Esophagus (tissue), 2 donors: ENCODE results near the gene CBY1. TPM values are rescaled to one million over a fixed set of nuclear protein-coding genes. Genes with fewer than 3 reads are reported as not detected.
"Not testable (repeated sequence)": the region's sequence is repeated elsewhere in the genome, so short reads cannot be mapped to it uniquely, and the experiment has no call there.

Source experiments
- H3K27ac ChIP-seq, 2 donors: one replicate each; pipeline ENCODE4 v1.5.1; 2013; ENCODE audit warnings: low read depth in 2 of 2, mild to moderate bottlenecking in 2 of 2, inconsistent platforms in 1 of 2, low read length in 1 of 2, moderate library complexity in 1 of 2
- H3K27me3 ChIP-seq, 2 donors: one replicate each; pipeline ENCODE4 v1.6.1; 2013; ENCODE audit warnings: low read length in 2 of 2, control low read depth in 1 of 2, mild to moderate bottlenecking in 1 of 2; ENCODE audit not compliant: insufficient read depth in 2 of 2, control insufficient read depth in 1 of 2
- H3K36me3 ChIP-seq, 2 donors: one replicate each; pipeline ENCODE4 v1.6.1; 2013; ENCODE audit warnings: low read length in 1 of 2; ENCODE audit not compliant: control insufficient read depth in 2 of 2, insufficient read depth in 2 of 2
- H3K4me1 ChIP-seq, 2 donors: one replicate each; pipeline ENCODE4 v1.6.1; 2013; ENCODE audit warnings: low read length in 1 of 2; ENCODE audit not compliant: control insufficient read depth in 2 of 2, insufficient read depth in 2 of 2
- H3K4me3 ChIP-seq, 2 donors: one replicate each; pipeline ENCODE4 v1.5.1; 2013; ENCODE audit warnings: low read length in 2 of 2, mild to moderate bottlenecking in 2 of 2, low read depth in 1 of 2, moderate library complexity in 1 of 2
- H3K9me3 ChIP-seq, 2 donors: one replicate each; pipeline ENCODE4 v1.6.1; 2013; ENCODE audit warnings: mild to moderate bottlenecking in 2 of 2, low read depth in 1 of 2, low read length in 1 of 2, moderate library complexity in 1 of 2; ENCODE audit not compliant: control insufficient read depth in 2 of 2, insufficient read depth in 1 of 2
- WGBS, 2 donors: extraction: QIAGEN DNeasy Blood & Tissue Kit; methylation state at CpG; one replicate each; pipeline ENCODE4 v1.1.7; 2013; 5-methylcytosine and 5-hydroxymethylcytosine counted together
- polyA plus RNA-seq, 2 donors: library from polyadenylated mRNA; stranded (reverse); fragments of 200-250 nt; gene quantifications; one replicate each; pipeline ENCODE4 v1.2.3, GENCODE V29; 2013
- donor health status: healthy with polysubstance abuse.
- donor health status: Bipolar disorder and iron deficiency.

CBY1 gene
- 10 to 100 TPM; 24.1 to 28.9 TPM for polyA plus RNA-seq

DNA sequence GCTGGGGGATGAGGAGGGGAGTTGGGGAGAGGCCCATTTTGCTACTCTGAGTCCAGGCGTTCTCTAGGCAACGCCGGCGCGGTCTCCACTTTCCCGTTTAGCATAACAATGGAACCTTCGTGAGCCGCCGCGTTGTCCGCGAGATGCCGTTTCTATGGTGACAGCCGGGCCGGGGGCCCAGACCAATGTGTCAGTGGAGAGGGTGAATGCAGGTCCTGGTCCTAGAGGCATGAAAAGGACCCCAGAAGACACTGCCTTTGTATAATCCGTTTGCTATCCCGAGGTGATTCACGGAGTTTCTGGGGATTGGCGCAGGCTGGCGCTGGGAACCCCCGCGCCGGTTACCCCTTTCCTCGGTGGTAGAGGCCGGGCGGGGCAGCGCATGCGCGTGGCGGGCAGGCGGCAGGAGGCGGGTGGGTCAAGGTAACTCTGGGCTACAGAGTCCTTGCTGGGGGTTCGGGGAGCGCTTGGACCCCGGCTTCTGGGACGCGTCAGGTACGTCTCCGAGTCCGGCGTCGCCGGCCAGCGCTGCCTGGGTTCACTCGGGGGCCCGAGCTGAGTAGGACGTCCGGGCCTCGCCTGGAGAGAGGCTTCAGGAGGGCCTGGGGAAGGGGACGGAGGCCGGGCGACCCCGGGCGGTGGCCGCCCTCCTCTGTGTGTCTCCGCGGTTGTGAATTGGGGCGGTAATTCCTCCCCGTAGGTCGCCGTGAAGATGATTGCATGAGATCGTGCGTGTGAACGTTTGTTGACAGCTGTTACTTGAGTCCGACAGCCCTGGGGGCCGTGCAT is at the start of gene CBY1, which contains the start of gene FAM227A:
Gene CBY1 (plus strand): TSS at position 383 of the 789 bp plus-strand sequence. CDS start 11,417 bp downstream, outside the sequence.
Gene FAM227A (minus strand): TSS at position 137 of the 789 bp plus-strand sequence. CDS start 6,224 bp downstream, outside the sequence.
- Histone ChIP-seq H3K9me3 (no peaks in the 10 kb centered on the region), H3K36me3 (no peaks in the 10 kb centered on the region), H3K27me3 (no peaks in the 10 kb centered on the region), H3K27ac (peak within 1 kb of the TSS; percentile 72 to 88), H3K4me3 (peak within 1 kb of the TSS; percentile 77 to 91), H3K4me1 (peaks cover 2 to 6% of the 10 kb centered on the region in 2 donors)
- WGBS, 2 donors: 0 to 1% methylated on average over 66 of the region's 66 CpGs

DNA sequence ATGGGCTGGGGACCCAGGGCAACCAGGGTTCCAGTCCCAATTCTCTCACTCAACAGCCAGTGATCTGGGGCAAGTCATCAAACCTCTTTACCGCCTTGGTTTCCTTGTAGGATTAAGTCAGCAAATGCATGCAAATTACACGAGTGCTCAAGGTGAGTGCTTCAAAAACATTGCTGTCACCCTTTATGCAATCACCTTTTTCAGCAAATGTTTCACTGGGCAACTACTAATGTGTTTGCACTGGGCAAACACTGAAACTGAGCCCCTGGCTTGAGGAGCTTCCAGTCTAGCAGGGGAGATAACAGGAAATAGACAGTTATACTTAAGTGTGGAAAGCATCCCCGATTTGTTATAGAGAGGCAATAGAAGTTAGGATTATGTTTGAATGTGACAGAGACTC is 48.8 kb upstream of the CBY1 start:
- Histone ChIP-seq H3K27ac (no peak overlapping the region), H3K4me3 (no peak overlapping the region), H3K27me3 (no peaks in the 10 kb centered on the region), H3K4me1 (no peaks in the 10 kb centered on the region), H3K36me3 (no peaks in the 10 kb centered on the region), H3K9me3 (no peaks in the 10 kb centered on the region)
- WGBS, 2 donors: 88% methylated on average over 3 of the region's 3 CpGs

GRCh38 chr22:38608992-38609750 is 47.3 kb upstream of the CBY1 start:
- WGBS, 2 donors: 92 to 94% methylated on average over 13 of the region's 13 CpGs
- Histone ChIP-seq H3K27me3 (no peaks in the 10 kb centered on the region), H3K4me3 (no peak overlapping the region), H3K27ac (no peak overlapping the region), H3K36me3 (no peaks in the 10 kb centered on the region), H3K4me1 (no peaks in the 10 kb centered on the region), H3K9me3 (no peaks in the 10 kb centered on the region)

- Histone ChIP-seq H3K36me3 (no peaks in the 10 kb centered on the region), H3K9me3 (no peaks in the 10 kb centered on the region), H3K27ac (no peak overlapping the region), H3K27me3 (no peaks in the 10 kb centered on the region), H3K4me1 (no peaks in the 10 kb centered on the region), H3K4me3 (no peak overlapping the region)
- 91% methylated on average over 5 of the region's 5 CpGs for WGBS, 2 donors
Observed at GRCh38 chr22:38610234-38610633, 46.2 kb upstream of the CBY1 start.

DNA sequence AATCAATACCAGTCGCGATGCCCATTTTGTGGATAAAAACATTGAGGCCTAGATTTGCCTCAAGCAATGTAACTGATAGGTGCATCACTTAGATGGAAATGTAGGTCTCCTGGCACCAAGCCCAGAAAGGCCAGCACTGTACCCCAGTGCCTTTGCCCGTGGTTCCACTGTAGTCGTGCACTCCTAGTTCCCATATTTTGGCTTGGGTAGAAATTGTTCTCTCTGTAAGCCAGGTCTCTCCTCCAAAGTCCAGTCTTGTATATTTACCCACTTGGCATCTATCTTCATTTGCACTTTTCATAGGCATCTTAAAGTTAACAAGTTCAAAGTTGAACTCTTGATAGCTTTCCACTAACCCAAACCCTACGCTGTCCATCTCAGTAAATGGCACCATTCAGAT is 44.9 kb upstream of the CBY1 start:
- H3K36me3 ChIP-seq: no peaks in the 10 kb centered on the region
- no peak overlapping the region for H3K27ac ChIP-seq
- 93 to 95% methylated on average over 5 of the region's 5 CpGs for WGBS, 2 donors
- H3K9me3 ChIP-seq: no peaks in the 10 kb centered on the region
- no peaks in the 10 kb centered on the region for H3K27me3 ChIP-seq
- peaks cover 0 to 5% of the 10 kb centered on the region in 2 donors for H3K4me1 ChIP-seq
- no peak overlapping the region for H3K4me3 ChIP-seq

- Histone ChIP-seq H3K9me3 (no peaks in the 10 kb centered on the region), H3K27ac (no peak overlapping the region), H3K36me3 (no peaks in the 10 kb centered on the region), H3K27me3 (no peaks in the 10 kb centered on the region), H3K4me3 (no peak overlapping the region), H3K4me1 (peaks cover 0 to 5% of the 10 kb centered on the region in 2 donors)
- 75 to 80% methylated on average over 5 of the region's 5 CpGs for WGBS, 2 donors
Observed at GRCh38 chr22:38612217-38613006, 44.0 kb upstream of the CBY1 start.

- Histone ChIP-seq H3K4me1 (peaks cover 0 to 5% of the 10 kb centered on the region in 2 donors), H3K9me3 (no peaks in the 10 kb centered on the region), H3K36me3 (no peaks in the 10 kb centered on the region), H3K27ac (no peak overlapping the region), H3K4me3 (no peak overlapping the region), H3K27me3 (no peaks in the 10 kb centered on the region)
- 88 to 89% methylated on average over 4 of the region's 4 CpGs for WGBS, 2 donors
Observed at GRCh38 chr22:38613588-38613987, 42.9 kb upstream of the CBY1 start.

DNA sequence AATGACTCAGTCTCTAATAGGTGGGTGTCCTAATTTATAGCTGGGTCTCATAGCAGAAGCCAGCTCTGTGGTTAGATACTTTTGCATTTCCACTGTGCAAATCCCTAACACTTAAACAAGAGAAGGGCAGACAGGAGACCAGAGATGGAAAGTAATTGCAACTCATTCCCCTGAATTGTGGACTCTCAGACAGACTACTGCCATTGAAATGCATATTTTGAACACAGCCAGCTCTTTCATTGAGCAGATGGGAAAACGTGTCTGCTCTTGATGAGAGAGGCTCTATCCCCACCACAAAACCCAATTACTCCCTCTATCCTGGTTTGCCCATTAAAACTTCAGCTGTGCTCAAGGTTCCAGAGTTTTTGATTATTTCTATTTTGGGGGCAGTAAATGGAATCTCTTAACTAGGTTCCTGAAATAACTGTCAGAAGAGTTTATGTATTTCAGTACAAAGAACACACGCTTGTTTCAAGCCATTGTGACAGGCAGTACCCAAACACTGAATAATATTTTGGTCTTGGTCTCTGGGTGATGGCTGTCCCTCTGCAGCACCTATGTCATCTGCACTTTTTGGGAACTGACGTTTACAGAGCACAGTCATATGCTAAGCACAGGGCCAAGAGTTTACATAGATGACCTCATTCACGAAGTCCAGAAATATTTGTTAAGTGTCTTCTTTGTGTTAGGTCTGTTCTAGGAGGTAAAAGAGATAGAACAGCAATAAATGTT is 41.9 kb upstream of the CBY1 start:
- no peaks in the 10 kb centered on the region for H3K27me3 ChIP-seq
- H3K36me3 ChIP-seq: no peaks in the 10 kb centered on the region
- no peak overlapping the region for H3K4me3 ChIP-seq
- no peak overlapping the region for H3K27ac ChIP-seq
- 64 to 71% methylated on average over 4 of the region's 4 CpGs for whole genome bisulfite sequencing, 2 donors
- peaks cover 0 to 5% of the 10 kb centered on the region in 2 donors for H3K4me1 ChIP-seq
- no peaks in the 10 kb centered on the region for H3K9me3 ChIP-seq

- not testable (repeated sequence) for H3K9me3 ChIP-seq, H3K36me3 ChIP-seq, H3K27me3 ChIP-seq, H3K4me3 ChIP-seq, H3K4me1 ChIP-seq, H3K27ac ChIP-seq
- 83 to 85% methylated on average over 9 of the region's 9 CpGs for WGBS, 2 donors
Observed at GRCh38 chr22:38615064-38615405, 41.4 kb upstream of the CBY1 start.
